ENCODE measurements around the gene AHNAK2.

AHNAK2 gene

GRCh38 chr14:104992501-104992900 lies 14.3 kb upstream of the AHNAK2 start:
- in situ Hi-C loops (cut with HindIII; ENCODE audit: low pct_ligation_motif_present, low pct_unique_long_range_greater_than_20kb, low sequenced_read_pairs): no loop called here

GRCh38 chr14:104991896-104992230 lies 13.7 kb upstream of the AHNAK2 start:
- no peak for DNase-seq
- in situ Hi-C loops (cut with HindIII; ENCODE audit: low pct_ligation_motif_present, low pct_unique_long_range_greater_than_20kb, low sequenced_read_pairs): no loop called here

More at GRCh38 chr14:104992501-104992900, 14.3 kb upstream of the AHNAK2 start:
- DNase-seq: no peak

GRCh38 chr14:104989951-104990303 lies 11.8 kb upstream of the AHNAK2 start:
- no peak for DNase-seq
- in situ Hi-C loops (cut with HindIII; ENCODE audit: low pct_ligation_motif_present, low pct_unique_long_range_greater_than_20kb, low sequenced_read_pairs): no loop called here

GRCh38 chr14:104989236-104989950 lies 11.2 kb upstream of the AHNAK2 start:
- in situ Hi-C loops (cut with HindIII; ENCODE audit: low pct_ligation_motif_present, low pct_unique_long_range_greater_than_20kb, low sequenced_read_pairs): no loop called here
- no peak for DNase-seq

GRCh38 chr14:104986487-104987164 lies 8.5 kb upstream of the AHNAK2 start:
- in situ Hi-C loops (cut with HindIII; ENCODE audit: low pct_ligation_motif_present, low pct_unique_long_range_greater_than_20kb, low sequenced_read_pairs): no loop called here
- DNase-seq: no peak

GRCh38 chr14:104985675-104986486 lies 7.7 kb upstream of the AHNAK2 start, which contains the start of gene CLBA1:
TSS of gene CLBA1 (plus strand) at chr14:104985788. CDS start at chr14:104986432, 644 bp downstream.
- peak; percentile 89 for DNase-seq
- in situ Hi-C loops (cut with HindIII; ENCODE audit: low pct_ligation_motif_present, low pct_unique_long_range_greater_than_20kb, low sequenced_read_pairs): no loop called here

- in situ Hi-C loops (cut with HindIII; ENCODE audit: low pct_ligation_motif_present, low pct_unique_long_range_greater_than_20kb, low sequenced_read_pairs): no loop called here
- no peak for DNase-seq
These were observed 6.1 kb upstream of the AHNAK2 start for GRCh38 chr14:104984056-104984894.

GRCh38 chr14:104983231-104983721 lies 5.1 kb upstream of the AHNAK2 start:
- in situ Hi-C loops (cut with HindIII; ENCODE audit: low pct_ligation_motif_present, low pct_unique_long_range_greater_than_20kb, low sequenced_read_pairs): no loop called here
- DNase-seq: no peak

- in situ Hi-C loops (cut with HindIII; ENCODE audit: low pct_ligation_motif_present, low pct_unique_long_range_greater_than_20kb, low sequenced_read_pairs): no loop called here
These were observed 4.5 kb upstream of the AHNAK2 start for GRCh38 chr14:104982548-104983230.

GRCh38 chr14:104981699-104982541 lies 3.7 kb upstream of the AHNAK2 start:
- in situ Hi-C loops (cut with HindIII; ENCODE audit: low pct_ligation_motif_present, low pct_unique_long_range_greater_than_20kb, low sequenced_read_pairs): no loop called here
- DNase-seq: peak; percentile 17

More at GRCh38 chr14:104982548-104983230, 4.5 kb upstream of the AHNAK2 start:
- no peak for DNase-seq

GRCh38 chr14:104980611-104981531 lies 2.7 kb upstream of the AHNAK2 start:
- in situ Hi-C loops (cut with HindIII; ENCODE audit: low pct_ligation_motif_present, low pct_unique_long_range_greater_than_20kb, low sequenced_read_pairs): no loop called here

GRCh38 chr14:104979758-104980610 lies 1.8 kb upstream of the AHNAK2 start:
- in situ Hi-C loops (cut with HindIII; ENCODE audit: low pct_ligation_motif_present, low pct_unique_long_range_greater_than_20kb, low sequenced_read_pairs): no loop called here
- DNase-seq: peak; percentile 69

More at GRCh38 chr14:104980611-104981531, 2.7 kb upstream of the AHNAK2 start:
- DNase-seq: no peak

GRCh38 chr14:104978746-104979691 lies 845 bp upstream of the AHNAK2 start:
- in situ Hi-C loops (cut with HindIII; ENCODE audit: low pct_ligation_motif_present, low pct_unique_long_range_greater_than_20kb, low sequenced_read_pairs): no loop called here

GRCh38 chr14:104977008-104977680 lies 1.0 kb downstream of the AHNAK2 start:
- peak; percentile 26 for DNase-seq
- in situ Hi-C loops (cut with HindIII; ENCODE audit: low pct_ligation_motif_present, low pct_unique_long_range_greater_than_20kb, low sequenced_read_pairs): no loop called here

More at GRCh38 chr14:104978746-104979691, 845 bp upstream of the AHNAK2 start:
- no peak for DNase-seq
